Neural crest cell (in vitro differentiated cells): ENCODE results near the gene CES3. TPM values are rescaled to one million over a fixed set of nuclear protein-coding genes. Genes with fewer than 3 reads are reported as not detected.

Experiments
- DNase-seq: peaks from one replicate; pipeline ENCODE4 v3.0.0; 2021; ENCODE audit warnings: low read depth, mixed read lengths, low spot score
- H3K27ac Mint-ChIP-seq: one replicate; pipeline ENCODE4 v1.8.0; 2021; ENCODE audit warnings: mild to moderate bottlenecking, mixed read lengths; ENCODE audit not compliant: unreplicated experiment
- H3K27me3 Mint-ChIP-seq: 2 replicates; pipeline ENCODE4 v1.8.0; 2021; ENCODE audit warnings: low read depth, mild to moderate bottlenecking, mixed read lengths
- H3K36me3 Mint-ChIP-seq: 2 replicates; pipeline ENCODE4 v1.8.0; 2021; ENCODE audit warnings: low read depth, mild to moderate bottlenecking, mixed read lengths
- H3K4me1 Mint-ChIP-seq: 2 replicates; pipeline ENCODE4 v1.8.0; 2021; ENCODE audit warnings: mixed read lengths
- H3K4me3 Mint-ChIP-seq: one replicate; pipeline ENCODE4 v1.8.0; 2021; ENCODE audit warnings: mild to moderate bottlenecking, mixed read lengths
- H3K9me3 Mint-ChIP-seq: 2 replicates; pipeline ENCODE4 v1.8.0; 2021; ENCODE audit warnings: mixed read lengths
- CTCF ChIP-seq: fragments of 200-600 bp; sonication (generic); conservative IDR thresholded peaks from 2 replicates; pipeline ENCODE4 v1.5.0; 2021; ENCODE audit warnings: antibody characterized with exemption, mild to moderate bottlenecking
- long read RNA-seq: library from polyadenylated mRNA; unstranded; transcript quantifications from one replicate; pipeline ENCODE4 v2.0.0, GENCODE V29; 2020
- total RNA-seq: library from RNA; stranded (reverse); gene quantifications from 2 replicates; pipeline ENCODE4 v1.2.1, GENCODE V29; 2021

CES3 gene
- total RNA-seq, result 2.4 and 3.2 TPM in 2 replicates
- long read RNA-seq, result 0 reads

GRCh38 chr16:66961065-66961744, at the start of gene CES3:
Gene CES3 (plus strand): TSS chr16:66961266. CDS start chr16:66961308, 42 bp downstream.
- Mint-ChIP-seq H3K9me3 (no peaks in the 10 kb centered on the region), H3K4me3 (peak within 1 kb of the TSS; percentile 4), H3K36me3 (no peaks in the 10 kb centered on the region), H3K4me1 (peaks cover 5% of the 10 kb centered on the region), H3K27me3 (peaks cover 27% of the 10 kb centered on the region), H3K27ac (no peak within 1 kb of the TSS)
- peak; percentile 81 for TF ChIP-seq CTCF
- DNase-seq, result peak; percentile 73

GRCh38 chr16:66911801-66912200, 49.3 kb upstream of the CES3 start:
- H3K4me1 Mint-ChIP-seq, result peaks cover 7% of the 10 kb centered on the region
- no peaks in the 10 kb centered on the region for H3K9me3 Mint-ChIP-seq
- H3K27me3 Mint-ChIP-seq, result peaks cover 5% of the 10 kb centered on the region
- no peaks in the 10 kb centered on the region for H3K36me3 Mint-ChIP-seq
- no peak for DNase-seq
- no peak for TF ChIP-seq CTCF
- H3K4me3 Mint-ChIP-seq, result no peak overlapping the region
- peak overlapping the region; percentile 67 for H3K27ac Mint-ChIP-seq

DNA sequence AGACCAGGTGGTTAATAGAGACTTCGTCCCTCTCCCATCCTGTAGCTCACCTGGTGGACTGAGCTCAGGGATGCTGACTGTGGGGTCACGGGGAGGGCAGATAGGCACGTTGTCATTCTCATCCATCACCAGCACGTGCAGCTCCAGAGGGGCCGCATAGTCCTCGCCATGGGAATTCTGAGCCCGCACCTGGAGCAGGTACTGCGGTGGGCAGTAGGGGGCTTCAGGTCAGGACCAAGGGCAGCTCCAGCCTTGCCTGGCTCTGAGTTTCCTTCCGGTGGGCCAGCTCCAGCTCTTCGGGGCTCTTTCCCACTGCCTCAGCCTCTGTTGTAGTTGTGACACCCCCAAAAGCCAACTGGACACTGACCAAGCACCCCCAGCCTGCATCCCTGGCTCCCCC, 48.0 kb upstream of the CES3 start:
- H3K36me3 Mint-ChIP-seq, result no peaks in the 10 kb centered on the region
- no peak overlapping the region for H3K4me3 Mint-ChIP-seq
- H3K27ac Mint-ChIP-seq, result no peak overlapping the region
- H3K4me1 Mint-ChIP-seq, result peaks cover 7% of the 10 kb centered on the region
- DNase-seq, result no peak
- TF ChIP-seq CTCF, result no peak
- peaks cover 7% of the 10 kb centered on the region for H3K27me3 Mint-ChIP-seq
- no peaks in the 10 kb centered on the region for H3K9me3 Mint-ChIP-seq

GRCh38 chr16:66913711-66914110, 47.4 kb upstream of the CES3 start:
- H3K27me3 Mint-ChIP-seq, result peaks cover 2% of the 10 kb centered on the region
- no peak overlapping the region for H3K4me3 Mint-ChIP-seq
- no peak for DNase-seq
- H3K36me3 Mint-ChIP-seq, result no peaks in the 10 kb centered on the region
- no peaks in the 10 kb centered on the region for H3K9me3 Mint-ChIP-seq
- H3K27ac Mint-ChIP-seq, result peak overlapping the region; percentile 43
- no peak for TF ChIP-seq CTCF
- H3K4me1 Mint-ChIP-seq, result peaks cover 7% of the 10 kb centered on the region

- H3K4me1 Mint-ChIP-seq, result peaks cover 7% of the 10 kb centered on the region
- H3K9me3 Mint-ChIP-seq, result no peaks in the 10 kb centered on the region
- H3K36me3 Mint-ChIP-seq, result no peaks in the 10 kb centered on the region
- no peak for DNase-seq
- TF ChIP-seq CTCF, result no peak
- peaks cover 6% of the 10 kb centered on the region for H3K27me3 Mint-ChIP-seq
- H3K4me3 Mint-ChIP-seq, result no peak overlapping the region
- H3K27ac Mint-ChIP-seq, result no peak overlapping the region
These were observed 46.5 kb upstream of the CES3 start for GRCh38 chr16:66914541-66914940.
